SK-N-DZ (cell line): ENCODE results near the gene COQ8A.
"Not testable (repeated sequence)": the region's sequence is repeated elsewhere in the genome, so short reads cannot be mapped to it uniquely, and the experiment has no call there.

ENCODE experiments used
- DNase-seq: peaks from one replicate; pipeline ENCODE4 v3.0.0-alpha.2; 2015; ENCODE audit warnings: low spot score

The COQ8A gene

GRCh38 chr1:226983992-226984364, 43.9 kb downstream of the COQ8A start:
- no peak for DNase-seq

DNA sequence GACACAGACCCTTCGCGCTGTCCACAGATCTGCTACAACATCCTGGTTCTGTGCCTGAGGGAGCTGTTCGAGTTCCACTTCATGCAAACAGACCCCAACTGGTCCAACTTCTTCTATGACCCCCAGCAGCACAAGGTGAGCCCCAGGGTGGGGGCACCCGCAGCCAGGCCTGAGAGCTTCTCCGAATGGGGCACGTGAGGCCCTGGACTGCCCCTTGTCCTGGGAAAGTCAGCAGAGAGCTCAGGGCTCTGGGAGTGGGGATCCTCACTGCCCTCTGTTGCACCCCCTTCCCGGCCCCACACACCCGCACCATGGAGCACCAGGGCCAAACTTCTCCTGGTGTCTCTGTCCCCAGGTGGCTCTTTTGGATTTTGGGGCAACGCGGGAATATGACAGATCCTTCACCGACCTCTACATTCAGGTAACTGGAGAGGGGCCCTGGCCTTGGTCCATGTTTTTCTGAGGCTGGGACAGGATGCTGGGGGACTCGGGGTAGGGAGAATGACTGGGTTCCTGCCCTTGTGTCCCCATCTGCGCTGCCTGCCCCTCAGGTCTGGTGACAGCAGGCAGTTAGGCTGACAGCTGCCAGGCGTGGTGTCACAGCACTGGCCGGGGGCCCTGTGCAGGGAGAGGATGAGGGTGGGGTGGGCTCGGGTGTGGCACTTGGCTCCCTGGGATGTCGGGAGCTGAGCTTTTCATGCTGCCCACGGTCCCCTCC, 44.6 kb downstream of the COQ8A start:
- no peak for DNase-seq

- DNase-seq, result no peak
Observed at GRCh38 chr1:226985239-226985838, 45.2 kb downstream of the COQ8A start.

- DNase-seq, result no peak
Observed at GRCh38 chr1:226985839-226986463, 45.9 kb downstream of the COQ8A start.

- no peak for DNase-seq
Observed at GRCh38 chr1:226986496-226987178, 46.5 kb downstream of the COQ8A start.

- no peak for DNase-seq
Observed at GRCh38 chr1:226987179-226987536, 47.1 kb downstream of the COQ8A start.

- no peak for DNase-seq
Observed at GRCh38 chr1:226987623-226988333, 47.7 kb downstream of the COQ8A start.

DNA sequence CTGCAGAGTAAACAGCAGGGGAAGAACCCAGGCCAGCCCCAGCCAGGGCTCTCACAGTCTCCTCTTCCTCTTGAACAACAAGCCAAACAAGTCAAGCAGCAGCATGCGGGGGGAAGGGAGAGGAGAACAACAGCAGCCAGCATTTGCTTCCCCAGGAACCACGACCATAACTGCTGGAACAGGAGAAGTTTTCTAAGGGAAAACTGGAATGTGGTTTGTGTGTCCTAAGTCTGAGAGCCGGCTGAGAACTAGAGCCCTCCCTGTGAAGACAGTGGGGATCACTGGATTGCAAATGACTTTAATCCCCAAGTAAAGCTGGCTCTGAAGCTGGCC, 48.2 kb downstream of the COQ8A start:
- DNase-seq, result no peak

- DNase-seq, result no peak
Observed at GRCh38 chr1:226989085-226989920, 49.2 kb downstream of the COQ8A start.

GRCh38 chr1:226990133-226990716, 50.1 kb downstream of the COQ8A start:
- no peak for DNase-seq

DNA sequence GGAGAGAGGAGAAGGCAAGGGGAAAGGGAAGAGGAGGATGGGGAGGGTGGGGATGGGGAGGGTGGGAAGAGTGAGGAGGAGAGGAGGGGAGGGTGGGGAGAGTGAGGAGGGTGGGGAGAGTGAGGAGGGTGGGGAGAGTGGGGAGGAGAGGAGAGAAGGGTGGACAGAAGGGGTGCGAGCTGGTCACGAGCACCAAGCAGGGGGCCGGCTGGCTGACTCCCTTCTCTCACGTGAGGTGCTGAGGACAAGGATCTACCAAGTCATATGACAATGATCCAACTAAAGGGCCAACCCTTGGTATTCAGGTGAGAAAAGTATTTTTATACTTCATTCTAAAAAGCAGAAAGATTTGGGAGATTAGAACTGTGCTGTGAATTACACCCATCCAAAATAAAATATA, 51.8 kb downstream of the COQ8A start:
- no peak for DNase-seq

DNA sequence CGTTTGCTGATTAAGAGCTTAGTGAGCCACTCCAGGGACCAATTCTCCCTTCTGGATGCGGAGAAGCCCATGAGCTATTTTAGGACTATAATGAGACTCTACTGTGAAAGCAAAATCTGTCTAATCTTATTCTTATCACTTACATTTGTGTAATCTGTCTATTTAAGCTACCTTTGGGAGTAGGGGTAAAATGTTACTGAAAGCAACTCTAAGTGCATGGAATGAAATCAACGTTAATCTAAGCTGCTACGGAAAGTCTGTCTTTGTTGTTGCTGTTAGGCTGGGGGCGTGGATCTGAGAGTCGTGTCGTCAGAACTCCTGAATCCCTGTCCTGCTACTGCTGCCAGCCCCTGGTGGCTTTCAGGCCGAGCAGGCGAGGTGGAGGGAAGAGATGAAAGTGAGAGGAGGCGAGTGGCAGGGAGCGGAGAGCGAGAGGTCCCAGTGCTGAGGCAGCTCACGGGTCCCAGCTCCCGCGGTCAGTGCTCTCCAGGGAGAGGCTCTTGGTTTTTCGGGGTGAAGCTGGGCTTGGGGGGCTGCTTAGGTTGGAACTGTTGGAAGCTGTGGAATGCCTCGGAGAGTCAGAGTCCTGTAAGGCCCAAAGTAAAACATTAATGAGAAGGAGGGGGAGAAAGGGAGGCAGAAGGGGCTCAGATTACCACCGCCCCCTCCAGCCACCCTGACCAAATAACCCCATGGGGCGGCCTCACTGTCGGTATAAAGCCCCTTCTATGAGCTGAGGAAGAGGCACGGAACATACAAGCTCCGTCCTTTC, 53.9 kb downstream of the COQ8A start:
- DNase-seq, result no peak

GRCh38 chr1:226994586-226995364, 54.7 kb downstream of the COQ8A start:
- DNase-seq, result no peak

DNA sequence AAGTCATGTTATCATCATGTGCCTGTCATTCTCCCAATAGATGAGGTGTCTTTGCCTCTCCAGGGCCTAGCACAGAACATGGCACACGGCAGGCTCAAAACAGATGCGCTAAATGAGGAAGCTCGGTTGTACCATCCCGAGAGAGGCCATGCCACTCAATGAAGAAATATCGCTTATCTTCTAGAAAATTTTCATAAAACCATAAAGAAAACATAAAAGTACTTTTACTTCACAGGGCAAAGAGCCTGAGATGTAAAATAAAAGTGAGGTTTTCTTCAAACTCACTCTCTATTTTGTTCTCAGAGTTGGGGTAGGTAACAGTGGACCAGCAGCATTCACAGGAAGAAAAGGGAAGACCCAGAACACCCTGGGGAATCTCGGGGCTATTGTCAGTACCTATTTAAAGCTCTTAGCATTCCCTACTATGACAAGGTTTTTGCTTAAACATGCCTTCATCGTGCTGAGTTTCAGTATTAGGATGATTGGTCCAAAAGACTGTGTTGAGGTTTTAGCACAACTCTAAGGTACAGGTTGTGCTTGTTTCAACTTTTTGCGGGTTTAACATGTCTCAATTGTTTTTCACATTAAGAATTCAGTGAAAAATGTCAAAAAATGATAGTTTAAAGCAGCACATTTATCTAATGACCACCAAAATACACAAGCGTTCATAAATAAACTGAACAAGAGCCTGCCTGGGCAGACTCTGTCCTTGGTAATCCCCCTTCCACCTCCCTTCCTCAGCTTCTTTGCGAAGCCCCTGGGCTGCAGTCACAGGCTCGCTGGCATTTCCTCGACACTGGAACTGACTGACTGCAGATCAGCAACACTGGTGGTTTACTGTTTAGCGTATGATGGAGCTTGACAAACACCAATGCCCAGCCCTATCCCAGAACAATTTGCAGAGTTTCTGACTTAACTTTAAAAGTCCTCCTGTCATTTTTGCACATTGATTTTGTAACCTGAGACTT, 55.6 kb downstream of the COQ8A start:
- no peak for DNase-seq

DNA sequence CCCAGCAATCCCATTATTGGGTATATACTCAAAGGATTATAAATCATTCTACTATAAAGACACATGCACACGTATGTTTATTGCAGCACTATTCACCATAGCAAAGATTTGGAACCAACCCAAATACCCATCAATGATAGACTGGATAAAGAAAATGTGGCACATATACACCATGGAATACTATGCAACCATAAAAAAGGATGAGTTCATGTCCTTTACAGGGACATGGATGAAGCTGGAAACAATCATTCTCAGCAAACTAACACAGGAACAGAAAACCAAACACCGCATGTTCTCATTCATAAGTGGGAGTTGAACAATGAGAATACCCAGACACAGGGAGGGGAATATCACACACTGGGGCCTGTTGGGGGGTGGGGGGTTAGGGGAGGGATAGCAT, 59.5 kb downstream of the COQ8A start:
- not testable (repeated sequence) for DNase-seq

GRCh38 chr1:227002531-227003049, 62.5 kb downstream of the COQ8A start:
- no peak for DNase-seq

- no peak for DNase-seq
Observed at GRCh38 chr1:227003165-227003564, 63.1 kb downstream of the COQ8A start.

DNA sequence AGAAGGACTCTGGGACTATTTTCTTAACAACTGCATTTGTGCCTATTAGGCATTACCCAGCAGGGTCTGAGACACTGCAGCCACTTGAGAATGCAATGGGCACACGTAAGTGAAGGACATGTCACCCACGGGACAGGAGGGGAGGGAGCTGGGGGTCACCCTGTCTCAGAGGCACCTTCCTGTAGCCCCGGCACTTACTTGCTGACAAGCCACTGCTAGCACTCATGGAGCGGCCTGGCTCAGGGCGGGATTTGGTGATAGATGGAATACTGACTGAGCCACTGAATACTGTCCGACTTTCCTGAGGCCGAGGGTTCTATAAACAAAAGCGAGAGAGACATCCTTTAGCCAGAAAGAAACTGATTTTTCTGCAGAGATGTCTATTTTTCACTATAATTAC, 64.7 kb downstream of the COQ8A start:
- no peak for DNase-seq
